ENCODE data around the gene CRX.

DNA sequence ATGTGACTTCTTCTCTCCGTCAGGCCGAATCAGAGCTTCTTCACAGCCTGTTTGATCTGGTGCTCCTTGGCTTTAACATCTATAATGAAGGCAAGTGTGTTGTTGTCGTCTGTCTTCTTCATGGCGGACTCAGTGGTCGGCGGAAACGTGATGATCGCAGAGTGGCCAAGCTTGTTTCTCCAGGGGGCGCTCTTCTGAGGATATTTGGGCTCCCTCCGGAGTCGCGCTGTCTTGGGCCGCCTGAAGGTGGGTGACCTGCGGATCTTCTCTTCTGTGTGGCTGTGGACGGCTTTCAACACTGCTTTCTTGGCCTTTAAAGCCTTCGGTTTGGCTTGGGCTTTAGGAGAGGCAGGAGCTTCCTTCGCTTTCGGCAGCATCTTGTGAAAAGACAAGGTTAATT lies 27.2 kb upstream of the CRX start:
- TF ChIP-seq POLR2A (IDR thresholded peaks at IDR 0.05) (no peak), POLR2AphosphoS5 (IDR thresholded peaks at IDR 0.05) (no peak)
- TF ChIP-seq, protein P1, sequence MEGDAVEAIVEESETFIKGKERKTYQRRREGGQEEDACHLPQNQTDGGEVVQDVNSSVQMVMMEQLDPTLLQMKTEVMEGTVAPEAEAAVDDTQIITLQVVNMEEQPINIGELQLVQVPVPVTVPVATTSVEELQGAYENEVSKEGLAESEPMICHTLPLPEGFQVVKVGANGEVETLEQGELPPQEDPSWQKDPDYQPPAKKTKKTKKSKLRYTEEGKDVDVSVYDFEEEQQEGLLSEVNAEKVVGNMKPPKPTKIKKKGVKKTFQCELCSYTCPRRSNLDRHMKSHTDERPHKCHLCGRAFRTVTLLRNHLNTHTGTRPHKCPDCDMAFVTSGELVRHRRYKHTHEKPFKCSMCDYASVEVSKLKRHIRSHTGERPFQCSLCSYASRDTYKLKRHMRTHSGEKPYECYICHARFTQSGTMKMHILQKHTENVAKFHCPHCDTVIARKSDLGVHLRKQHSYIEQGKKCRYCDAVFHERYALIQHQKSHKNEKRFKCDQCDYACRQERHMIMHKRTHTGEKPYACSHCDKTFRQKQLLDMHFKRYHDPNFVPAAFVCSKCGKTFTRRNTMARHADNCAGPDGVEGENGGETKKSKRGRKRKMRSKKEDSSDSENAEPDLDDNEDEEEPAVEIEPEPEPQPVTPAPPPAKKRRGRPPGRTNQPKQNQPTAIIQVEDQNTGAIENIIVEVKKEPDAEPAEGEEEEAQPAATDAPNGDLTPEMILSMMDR (IDR thresholded peaks at IDR 0.05): no peak

All from prostate gland (tissue), 2 donors.